Thyroid gland (tissue), 4 donors: ENCODE results near the gene PKNOX1.

ENCODE experiments used
- POLR2A ChIP-seq, 2 donors: fragments of 450-650 bp; IDR thresholded peaks; one replicate each; pipeline ENCODE4 v1.6.1; 2017; ENCODE audit warnings: antibody characterized with exemption in 2 of 2, mild to moderate bottlenecking in 2 of 2, moderate library complexity in 1 of 2
- TF ChIP-seq, protein P1 (sequence below), 6 experiments: fragments of 200-600 bp in 3 of 6; fragments of 450-650 bp in 3 of 6; sonication (generic) in 3 of 6; IDR thresholded peaks; one replicate each; pipeline ENCODE4 v1.5.1; 2016 to 2019; ENCODE audit warnings: antibody characterized with exemption in 6 of 6, mild to moderate bottlenecking in 2 of 6, inconsistent platforms in 1 of 6, moderate library complexity in 1 of 6

- TF ChIP-seq, protein P1, sequence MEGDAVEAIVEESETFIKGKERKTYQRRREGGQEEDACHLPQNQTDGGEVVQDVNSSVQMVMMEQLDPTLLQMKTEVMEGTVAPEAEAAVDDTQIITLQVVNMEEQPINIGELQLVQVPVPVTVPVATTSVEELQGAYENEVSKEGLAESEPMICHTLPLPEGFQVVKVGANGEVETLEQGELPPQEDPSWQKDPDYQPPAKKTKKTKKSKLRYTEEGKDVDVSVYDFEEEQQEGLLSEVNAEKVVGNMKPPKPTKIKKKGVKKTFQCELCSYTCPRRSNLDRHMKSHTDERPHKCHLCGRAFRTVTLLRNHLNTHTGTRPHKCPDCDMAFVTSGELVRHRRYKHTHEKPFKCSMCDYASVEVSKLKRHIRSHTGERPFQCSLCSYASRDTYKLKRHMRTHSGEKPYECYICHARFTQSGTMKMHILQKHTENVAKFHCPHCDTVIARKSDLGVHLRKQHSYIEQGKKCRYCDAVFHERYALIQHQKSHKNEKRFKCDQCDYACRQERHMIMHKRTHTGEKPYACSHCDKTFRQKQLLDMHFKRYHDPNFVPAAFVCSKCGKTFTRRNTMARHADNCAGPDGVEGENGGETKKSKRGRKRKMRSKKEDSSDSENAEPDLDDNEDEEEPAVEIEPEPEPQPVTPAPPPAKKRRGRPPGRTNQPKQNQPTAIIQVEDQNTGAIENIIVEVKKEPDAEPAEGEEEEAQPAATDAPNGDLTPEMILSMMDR (IDR thresholded peaks at IDR 0.05), result no peak
- no peak for TF ChIP-seq POLR2A (IDR thresholded peaks at IDR 0.05)
Observed at GRCh38 chr21:42964546-42965210, 9.7 kb upstream of the PKNOX1 start.
